MCF 10A (cell line): ENCODE results near the gene CEND1. TPM values are rescaled to one million over a fixed set of nuclear protein-coding genes. Genes with fewer than 3 reads are reported as not detected.

Source experiments
- BruUV-seq: library from RNA; stranded (reverse); fragments of 400-500 nt; replicated peaks from 2 replicates; lab custom pipeline; 2021; lab: Mats Ljungman, UMichigan
- CTCF ChIA-PET: fragments of 300-600 bp; sonication (Branson Sonifier 250); formaldehyde crosslinking; extraction: SDS; loops from one replicate; lab custom pipeline; 2021; ENCODE audit warnings: antibody characterized with exemption, inconsistent platforms; lab: Yijun Ruan, JAX
- POLR2A ChIA-PET: fragments of 300-600, 350-650 bp; sonication (Branson Sonifier 250); formaldehyde crosslinking; extraction: SDS; loops from one replicate; lab custom pipeline; 2020; ENCODE audit warnings: antibody characterized with exemption, inconsistent platforms; lab: Yijun Ruan, JAX
- DNase-seq: peaks from one replicate; pipeline ENCODE4 v3.0.0-alpha.2; 2018; ENCODE audit not compliant: unreplicated experiment
- H3K27ac Mint-ChIP-seq: one replicate; pipeline ENCODE4 v1.8.0; 2022; ENCODE audit warnings: mild to moderate bottlenecking, low read depth, mixed read lengths; ENCODE audit not compliant: unreplicated experiment
- H3K27me3 Mint-ChIP-seq: one replicate; pipeline ENCODE4 v1.8.0; 2022; ENCODE audit warnings: mixed read lengths; ENCODE audit not compliant: insufficient read depth, unreplicated experiment
- H3K36me3 Mint-ChIP-seq: one replicate; pipeline ENCODE4 v1.8.0; 2022; ENCODE audit warnings: mild to moderate bottlenecking, moderate library complexity, mixed read lengths; ENCODE audit not compliant: insufficient read depth, unreplicated experiment
- H3K4me1 Mint-ChIP-seq: one replicate; pipeline ENCODE4 v1.8.0; 2022; ENCODE audit warnings: mixed read lengths; ENCODE audit not compliant: insufficient read depth, unreplicated experiment
- H3K4me3 Mint-ChIP-seq: one replicate; pipeline ENCODE4 v1.8.0; 2022; ENCODE audit warnings: mild to moderate bottlenecking, moderate library complexity, mixed read lengths; ENCODE audit not compliant: unreplicated experiment
- H3K9me3 Mint-ChIP-seq: one replicate; pipeline ENCODE4 v1.8.0; 2022; ENCODE audit warnings: mixed read lengths; ENCODE audit not compliant: unreplicated experiment
- intact Hi-C: fragments of 100-400 bp; cut with micrococcal nuclease; formaldehyde crosslinking; loops from 2 replicates; pipeline ENCODE4 v1.14.1; 2022
- total RNA-seq: library from RNA; stranded (reverse); gene quantifications from 2 replicates; pipeline ENCODE4 v1.2.3, GENCODE V29; 2022
- TF ChIP-seq, protein P1 (sequence below): fragments of 200-600 bp; IDR thresholded peaks from one replicate; pipeline ENCODE4 v1.8.0; 2022; ENCODE audit warnings: antibody characterized with exemption, mild to moderate bottlenecking; ENCODE audit not compliant: unreplicated experiment

Gene CEND1
- total RNA-seq, 1 experiment from 2014 or later, result not detected

DNA sequence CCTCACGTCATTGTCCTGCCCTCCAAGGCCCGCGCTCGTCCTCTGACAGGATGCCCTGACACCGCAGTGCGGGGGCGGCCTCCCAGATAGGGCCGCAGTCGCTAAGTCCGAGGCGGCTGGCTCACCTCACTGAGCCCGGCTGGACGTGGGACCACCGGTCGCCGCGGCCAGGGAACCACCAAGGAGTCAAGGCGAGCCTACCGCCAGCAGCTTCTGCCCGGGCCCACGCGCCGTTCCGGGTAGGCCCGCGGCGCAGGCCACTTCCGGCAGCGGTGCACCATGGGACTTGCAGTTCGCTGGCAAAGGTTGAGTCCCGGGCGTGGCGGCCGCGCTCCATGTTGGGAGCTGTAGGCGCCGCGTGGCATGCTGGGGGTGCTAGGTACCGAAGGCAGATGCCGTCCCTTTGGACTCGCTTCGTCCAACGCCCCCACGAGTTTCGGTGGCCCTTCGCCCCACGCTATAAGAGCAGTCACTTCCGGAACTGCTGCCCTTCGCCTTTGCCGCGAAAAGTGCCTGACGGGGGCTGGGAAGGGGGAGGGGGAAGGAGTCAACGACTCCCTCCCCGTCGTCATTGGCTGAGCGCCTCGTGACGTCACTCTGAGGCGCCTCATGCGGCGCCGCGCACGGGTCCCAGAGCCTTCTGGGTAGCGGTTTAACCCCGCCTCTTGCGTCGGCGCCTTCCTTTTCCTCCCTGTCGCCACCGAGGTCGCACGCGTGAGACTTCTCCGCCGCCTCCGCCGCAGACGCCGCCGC is 19.6 kb upstream of the CEND1 start, which contains the start of gene RPLP2:
Gene RPLP2, plus strand, starts transcription at position 681 of the 753 bp plus-strand sequence. CDS start 268 bp downstream, outside the sequence.
- no peaks in the 10 kb centered on the region for H3K9me3 Mint-ChIP-seq
- peaks cover 51% of the 10 kb centered on the region for H3K36me3 Mint-ChIP-seq
- ChIA-PET CTCF (interaction anchor here (0.7 kb wide), 1 partner anchor 32 kb away, joined by 3 read pairs; no protein-coding TSS in a partner anchor), POLR2A (interaction anchor here (0.5 to 8.3 kb wide), 25 partner anchors 9 to 600 kb away, joined by 3 to 149 read pairs (median 4); partner anchors contain the start of genes AP2A2, CD151, CEND1 and GATD1)
- DNase-seq, result peak; percentile 97
- no peaks in the 10 kb centered on the region for H3K27me3 Mint-ChIP-seq
- no TSS peak for BruUV-seq
- peak within 1 kb of the TSS; percentile 97 for H3K27ac Mint-ChIP-seq
- TF ChIP-seq, protein P1, sequence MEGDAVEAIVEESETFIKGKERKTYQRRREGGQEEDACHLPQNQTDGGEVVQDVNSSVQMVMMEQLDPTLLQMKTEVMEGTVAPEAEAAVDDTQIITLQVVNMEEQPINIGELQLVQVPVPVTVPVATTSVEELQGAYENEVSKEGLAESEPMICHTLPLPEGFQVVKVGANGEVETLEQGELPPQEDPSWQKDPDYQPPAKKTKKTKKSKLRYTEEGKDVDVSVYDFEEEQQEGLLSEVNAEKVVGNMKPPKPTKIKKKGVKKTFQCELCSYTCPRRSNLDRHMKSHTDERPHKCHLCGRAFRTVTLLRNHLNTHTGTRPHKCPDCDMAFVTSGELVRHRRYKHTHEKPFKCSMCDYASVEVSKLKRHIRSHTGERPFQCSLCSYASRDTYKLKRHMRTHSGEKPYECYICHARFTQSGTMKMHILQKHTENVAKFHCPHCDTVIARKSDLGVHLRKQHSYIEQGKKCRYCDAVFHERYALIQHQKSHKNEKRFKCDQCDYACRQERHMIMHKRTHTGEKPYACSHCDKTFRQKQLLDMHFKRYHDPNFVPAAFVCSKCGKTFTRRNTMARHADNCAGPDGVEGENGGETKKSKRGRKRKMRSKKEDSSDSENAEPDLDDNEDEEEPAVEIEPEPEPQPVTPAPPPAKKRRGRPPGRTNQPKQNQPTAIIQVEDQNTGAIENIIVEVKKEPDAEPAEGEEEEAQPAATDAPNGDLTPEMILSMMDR, result no peak
- H3K4me1 Mint-ChIP-seq, result peaks cover 12% of the 10 kb centered on the region
- intact Hi-C loops, result loop anchor here (5.0 kb wide), 1 partner anchor 33 kb away; the partner anchor contains the start of genes POLR2L and TSPAN4
- peak within 1 kb of the TSS; percentile 95 for H3K4me3 Mint-ChIP-seq

DNA sequence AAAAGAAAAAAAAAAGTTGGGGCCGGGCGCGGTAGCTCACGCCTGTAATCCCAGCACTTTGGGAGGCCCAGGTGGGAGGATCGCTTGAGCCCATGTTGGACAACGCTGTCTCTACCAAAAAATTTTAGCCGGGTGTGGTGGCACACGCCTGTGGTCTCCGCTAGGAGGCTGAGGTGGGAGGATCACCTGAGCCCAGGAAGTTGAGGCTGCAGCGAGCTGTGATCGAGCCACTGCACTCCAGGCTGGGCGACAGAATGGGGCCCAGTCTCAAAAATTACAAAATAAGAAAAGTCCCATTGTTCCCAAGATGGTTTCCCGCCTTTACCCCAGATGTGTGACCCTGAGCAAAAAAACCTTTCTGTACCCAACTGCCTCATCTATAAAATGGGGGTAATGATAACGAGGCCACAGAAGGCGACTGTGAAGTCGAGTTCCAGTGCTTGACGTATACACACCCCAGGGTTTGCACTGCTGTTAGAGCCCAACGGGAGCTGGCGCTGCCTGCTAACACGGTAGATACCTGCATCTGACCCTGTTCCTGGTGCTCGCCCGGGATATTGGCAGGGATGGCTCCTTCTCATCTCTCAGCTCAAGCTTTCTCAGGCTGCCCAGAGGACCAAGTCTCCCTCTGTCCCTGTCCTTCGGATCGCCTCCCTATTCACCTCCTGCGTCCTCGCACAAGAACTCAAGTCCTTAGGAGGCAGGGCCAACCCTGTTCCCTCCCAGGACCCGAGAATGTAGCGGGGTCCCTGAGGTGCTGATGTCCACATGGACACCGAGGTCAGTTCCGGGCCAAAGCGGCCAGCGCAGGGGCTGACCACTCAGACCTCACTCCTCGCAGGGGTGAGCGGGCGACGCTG is 18.8 kb upstream of the CEND1 start:
- no peak for DNase-seq
- peak overlapping the region; percentile 95 for H3K4me3 Mint-ChIP-seq
- ChIA-PET POLR2A (interaction anchor here (0.7 to 8.3 kb wide), 22 partner anchors 8 to 599 kb away, joined by 3 to 149 read pairs (median 6); partner anchors contain the start of genes AP2A2, CD151, CEND1 and DEAF1), CTCF (interaction anchor here (0.7 to 0.8 kb wide), 2 partner anchors 44 to 110 kb away, joined by 3 to 4 read pairs; no protein-coding TSS in a partner anchor)
- H3K27me3 Mint-ChIP-seq, result no peaks in the 10 kb centered on the region
- TSS peak; percentile 73 for BruUV-seq
- H3K27ac Mint-ChIP-seq, result peak overlapping the region; percentile 97
- TF ChIP-seq, protein P1, result no peak
- H3K36me3 Mint-ChIP-seq, result peaks cover 56% of the 10 kb centered on the region
- no peaks in the 10 kb centered on the region for H3K9me3 Mint-ChIP-seq
- peaks cover 12% of the 10 kb centered on the region for H3K4me1 Mint-ChIP-seq
- intact Hi-C loops, result loop anchor here (5.0 kb wide), 1 partner anchor 34 kb away; the partner anchor contains the start of genes POLR2L and TSPAN4

DNA sequence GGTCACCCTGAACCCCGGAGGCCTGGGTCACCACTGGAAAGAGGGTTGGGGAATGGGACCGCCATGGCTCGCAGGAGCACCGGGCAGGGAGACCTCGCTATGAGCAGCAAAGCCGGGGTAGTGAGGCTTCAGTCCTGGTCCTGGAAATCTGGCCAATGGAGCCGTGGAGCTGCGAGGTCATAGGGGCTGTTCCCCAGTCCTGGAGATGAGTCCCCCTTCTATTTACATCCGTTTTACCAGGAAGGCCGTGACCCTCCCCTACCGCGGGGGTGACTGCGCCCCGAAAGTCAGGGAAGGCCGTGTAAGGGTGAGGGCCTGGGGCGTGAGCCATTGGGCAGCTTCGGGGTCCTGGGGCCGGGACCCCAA is 14.7 kb upstream of the CEND1 start:
- POLR2A ChIA-PET, result interaction anchor here (0.5 to 8.3 kb wide), 15 partner anchors 8 to 227 kb away, joined by 3 to 149 read pairs (median 5); partner anchors contain the start of gene PNPLA2
- no peaks in the 10 kb centered on the region for H3K27me3 Mint-ChIP-seq
- intact Hi-C loops, result no loop called here
- H3K4me1 Mint-ChIP-seq, result peaks cover 6% of the 10 kb centered on the region
- H3K9me3 Mint-ChIP-seq, result no peaks in the 10 kb centered on the region
- TF ChIP-seq, protein P1, result no peak
- CTCF ChIA-PET, result interaction anchor here (0.9 kb wide), 1 partner anchor 20 kb away, joined by 4 read pairs; no protein-coding TSS in a partner anchor
- DNase-seq, result no peak
- no TSS peak for BruUV-seq
- H3K4me3 Mint-ChIP-seq, result peak overlapping the region; percentile 75
- peaks cover 26% of the 10 kb centered on the region for H3K36me3 Mint-ChIP-seq
- no peak overlapping the region for H3K27ac Mint-ChIP-seq
